ENCODE results near the gene NRIP3.

Gene NRIP3

GRCh38 chr11:9003573-9004182 lies at the start of gene NRIP3:
NRIP3 (minus strand) TSS chr11:9004001; CDS start chr11:9003935, 66 bp downstream.
- peak; percentile 20 for DNase-seq (ENCODE audit: low read depth)

- DNase-seq (ENCODE audit: low read depth) = no peak
Observed at GRCh38 chr11:9052316-9052715, 48.5 kb upstream of the NRIP3 start.

GRCh38 chr11:9049959-9050358 lies 46.2 kb upstream of the NRIP3 start:
- no peak for DNase-seq (ENCODE audit: low read depth)

- no peak for DNase-seq (ENCODE audit: low read depth)
Observed at GRCh38 chr11:9047964-9048523, 44.2 kb upstream of the NRIP3 start.

- DNase-seq (ENCODE audit: low read depth) = no peak
Observed at GRCh38 chr11:9046481-9046880, 42.7 kb upstream of the NRIP3 start.

- DNase-seq (ENCODE audit: low read depth) = no peak
Observed at GRCh38 chr11:9042488-9042887, 38.7 kb upstream of the NRIP3 start.

- DNase-seq (ENCODE audit: low read depth) = no peak
Observed at GRCh38 chr11:9041747-9042146, 37.9 kb upstream of the NRIP3 start.

GRCh38 chr11:9040410-9040809 lies 36.6 kb upstream of the NRIP3 start:
- DNase-seq (ENCODE audit: low read depth) = no peak

GRCh38 chr11:9039863-9040262 lies 36.1 kb upstream of the NRIP3 start:
- no peak for DNase-seq (ENCODE audit: low read depth)

GRCh38 chr11:9039198-9039597 lies 35.4 kb upstream of the NRIP3 start:
- DNase-seq (ENCODE audit: low read depth) = no peak

GRCh38 chr11:9038541-9038940 lies 34.7 kb upstream of the NRIP3 start:
- no peak for DNase-seq (ENCODE audit: low read depth)

- no peak for DNase-seq (ENCODE audit: low read depth)
Observed at GRCh38 chr11:9037963-9038362, 34.2 kb upstream of the NRIP3 start.

GRCh38 chr11:9037046-9037780 lies 33.4 kb upstream of the NRIP3 start:
- no peak for DNase-seq (ENCODE audit: low read depth)

- no peak for DNase-seq (ENCODE audit: low read depth)
Observed at GRCh38 chr11:9030601-9031000, 26.8 kb upstream of the NRIP3 start.

- DNase-seq (ENCODE audit: low read depth) = no peak
Observed at GRCh38 chr11:9029422-9029821, 25.6 kb upstream of the NRIP3 start.

GRCh38 chr11:9028581-9028980 lies 24.8 kb upstream of the NRIP3 start:
- no peak for DNase-seq (ENCODE audit: low read depth)

- DNase-seq (ENCODE audit: low read depth) = no peak
Observed at GRCh38 chr11:9025101-9025850, 21.5 kb upstream of the NRIP3 start.

- no peak for DNase-seq (ENCODE audit: low read depth)
Observed at GRCh38 chr11:9022961-9023680, 19.3 kb upstream of the NRIP3 start.

GRCh38 chr11:9020916-9021315 lies 17.1 kb upstream of the NRIP3 start:
- no peak for DNase-seq (ENCODE audit: low read depth)

GRCh38 chr11:9019861-9020260 lies 16.1 kb upstream of the NRIP3 start:
- no peak for DNase-seq (ENCODE audit: low read depth)

- no peak for DNase-seq (ENCODE audit: low read depth)
Observed at GRCh38 chr11:9017773-9018172, 14.0 kb upstream of the NRIP3 start.

Data from CMK (cell line).